ENCODE measurements around the gene PTPRN2.

- TF ChIP-seq CTCF (IDR thresholded peaks at IDR 0.05) (no peak), POLR2A (IDR thresholded peaks at IDR 0.05) (no peak)
Observed at GRCh38 chr7:157675427-157675927, 912.1 kb downstream of the PTPRN2 start.
